HepG2 (cell line): ENCODE measurements around the gene CD46. TPM values are rescaled to one million over a fixed set of nuclear protein-coding genes. Genes with fewer than 3 reads are reported as not detected.

Experiments
- FOXO1 ChIP-seq: sonication (generic); formaldehyde crosslinking; IDR thresholded peaks from 2 replicates; pipeline ENCODE4 v1.4.0; 2020; ENCODE audit warnings: missing genetic modification reagents
- GLI4 ChIP-seq: sonication (generic); formaldehyde crosslinking; IDR thresholded peaks from 2 replicates; pipeline ENCODE4 v1.5.1; 2020; ENCODE audit warnings: missing genetic modification reagents, mild to moderate bottlenecking, moderate library complexity, borderline replicate concordance
- KDM5B ChIP-seq: sonication (generic); formaldehyde crosslinking; IDR thresholded peaks from 2 replicates; pipeline ENCODE4 v1.4.0; 2020; ENCODE audit warnings: missing genetic modification reagents, mild to moderate bottlenecking, borderline replicate concordance
- MLLT10 ChIP-seq: sonication (generic); formaldehyde crosslinking; IDR thresholded peaks from 2 replicates; pipeline ENCODE4 v1.4.0; 2020; ENCODE audit warnings: missing genetic modification reagents
- ZMYM3 ChIP-seq: sonication (generic); formaldehyde crosslinking; IDR thresholded peaks from 2 replicates; pipeline ENCODE4 v1.5.1; 2020; ENCODE audit warnings: mild to moderate bottlenecking, missing genetic modification reagents
- ZNF225 ChIP-seq: sonication (generic); formaldehyde crosslinking; IDR thresholded peaks from 2 replicates; pipeline ENCODE4 v1.4.0; 2020; ENCODE audit warnings: mild to moderate bottlenecking, missing genetic modification reagents
- ZNF747 ChIP-seq: sonication (generic); formaldehyde crosslinking; IDR thresholded peaks from 2 replicates; pipeline ENCODE4 v1.8.1; 2023; ENCODE audit warnings: missing genetic modification reagents, mild to moderate bottlenecking, borderline replicate concordance
- ZNF878 ChIP-seq: sonication (generic); formaldehyde crosslinking; IDR thresholded peaks from 2 replicates; pipeline ENCODE4 v1.8.1; 2023; ENCODE audit warnings: mild to moderate bottlenecking, missing genetic modification reagents, moderate library complexity
- ZSCAN25 ChIP-seq: sonication (generic); formaldehyde crosslinking; IDR thresholded peaks from 2 replicates; pipeline ENCODE4 v1.8.0; 2022; ENCODE audit warnings: mild to moderate bottlenecking, missing genetic modification reagents
- ZUFSP ChIP-seq: sonication (generic); formaldehyde crosslinking; IDR thresholded peaks from 2 replicates; pipeline ENCODE4 v1.9.0; 2021; ENCODE audit warnings: missing genetic modification reagents, mild to moderate bottlenecking, borderline replicate concordance
- polyA plus RNA-seq, 8 experiments: library from polyadenylated mRNA; depleted of rRNA in 3 of 8; stranded (reverse) in 7 of 8; unstranded in 1 of 8; fragments of >200 nt; fragmentation: Illumina TruSeq in 4 of 8; extraction: Trizol in 4 of 8; gene quantifications; 2 replicates each; pipeline versions ENCODE4 v1.2.1 to v1.2.3, GENCODE V29; 2011 to 2016; ENCODE audit warnings: low read depth in 4 of 8, missing spikeins in 1 of 8, mixed read lengths in 1 of 8; ENCODE audit not compliant: insufficient read depth in 1 of 8
- total RNA-seq, 5 experiments: library from RNA; depleted of rRNA; stranded (reverse); fragments of >200 nt; fragmentation: Illumina TruSeq; extraction: Trizol; gene quantifications; 2 replicates each; pipeline ENCODE4 v1.2.3, GENCODE V29; 2016; ENCODE audit warnings: low read depth in 1 of 5
- TF ChIP-seq, protein P1 (sequence below): sonication (generic); formaldehyde crosslinking; IDR thresholded peaks from 2 replicates; pipeline ENCODE4 v1.5.0; 2020; ENCODE audit warnings: missing genetic modification reagents, mild to moderate bottlenecking, borderline replicate concordance
- TF ChIP-seq, protein P2 (sequence below): IDR thresholded peaks from 2 replicates; pipeline ENCODE4 v1.6.1; 2018; ENCODE audit warnings: missing genetic modification reagents
- TF ChIP-seq, protein P3 (sequence below): IDR thresholded peaks from 2 replicates; pipeline ENCODE4 v1.6.1; 2016
- TF ChIP-seq, protein P4 (sequence below): sonication (generic); formaldehyde crosslinking; IDR thresholded peaks from 2 replicates; pipeline ENCODE4 v1.5.0; 2020; ENCODE audit warnings: mild to moderate bottlenecking, missing genetic modification reagents, borderline replicate concordance
- TF ChIP-seq, protein P5 (sequence below): sonication (generic); formaldehyde crosslinking; IDR thresholded peaks from 2 replicates; pipeline ENCODE4 v1.5.0; 2020; ENCODE audit warnings: mild to moderate bottlenecking, missing genetic modification reagents

The CD46 gene
- total and polyA plus RNA-seq, 2 of the 13 experiments (the other 11 are each of a cell fraction or from before 2014, with no cell fraction given) = 130 to 277 TPM

GRCh38 chr1:207826557-207827487 is 75.0 kb downstream of the CD46 start (continued):
- TF ChIP-seq, protein P1, sequence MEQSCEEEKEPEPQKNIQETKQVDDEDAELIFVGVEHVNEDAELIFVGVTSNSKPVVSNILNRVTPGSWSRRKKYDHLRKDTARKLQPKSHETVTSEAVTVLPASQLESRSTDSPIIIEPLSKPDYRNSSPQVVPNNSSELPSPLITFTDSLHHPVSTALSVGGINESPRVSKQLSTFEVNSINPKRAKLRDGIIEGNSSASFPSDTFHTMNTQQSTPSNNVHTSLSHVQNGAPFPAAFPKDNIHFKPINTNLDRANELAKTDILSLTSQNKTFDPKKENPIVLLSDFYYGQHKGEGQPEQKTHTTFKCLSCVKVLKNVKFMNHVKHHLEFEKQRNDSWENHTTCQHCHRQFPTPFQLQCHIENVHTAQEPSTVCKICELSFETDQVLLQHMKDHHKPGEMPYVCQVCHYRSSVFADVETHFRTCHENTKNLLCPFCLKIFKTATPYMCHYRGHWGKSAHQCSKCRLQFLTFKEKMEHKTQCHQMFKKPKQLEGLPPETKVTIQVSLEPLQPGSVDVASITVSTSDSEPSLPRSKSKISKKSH = no peak
- TF ChIP-seq, protein P2, sequence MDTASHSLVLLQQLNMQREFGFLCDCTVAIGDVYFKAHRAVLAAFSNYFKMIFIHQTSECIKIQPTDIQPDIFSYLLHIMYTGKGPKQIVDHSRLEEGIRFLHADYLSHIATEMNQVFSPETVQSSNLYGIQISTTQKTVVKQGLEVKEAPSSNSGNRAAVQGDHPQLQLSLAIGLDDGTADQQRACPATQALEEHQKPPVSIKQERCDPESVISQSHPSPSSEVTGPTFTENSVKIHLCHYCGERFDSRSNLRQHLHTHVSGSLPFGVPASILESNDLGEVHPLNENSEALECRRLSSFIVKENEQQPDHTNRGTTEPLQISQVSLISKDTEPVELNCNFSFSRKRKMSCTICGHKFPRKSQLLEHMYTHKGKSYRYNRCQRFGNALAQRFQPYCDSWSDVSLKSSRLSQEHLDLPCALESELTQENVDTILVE (CRISPR knock-in tag) = no peak
- TF ChIP-seq, protein P3, sequence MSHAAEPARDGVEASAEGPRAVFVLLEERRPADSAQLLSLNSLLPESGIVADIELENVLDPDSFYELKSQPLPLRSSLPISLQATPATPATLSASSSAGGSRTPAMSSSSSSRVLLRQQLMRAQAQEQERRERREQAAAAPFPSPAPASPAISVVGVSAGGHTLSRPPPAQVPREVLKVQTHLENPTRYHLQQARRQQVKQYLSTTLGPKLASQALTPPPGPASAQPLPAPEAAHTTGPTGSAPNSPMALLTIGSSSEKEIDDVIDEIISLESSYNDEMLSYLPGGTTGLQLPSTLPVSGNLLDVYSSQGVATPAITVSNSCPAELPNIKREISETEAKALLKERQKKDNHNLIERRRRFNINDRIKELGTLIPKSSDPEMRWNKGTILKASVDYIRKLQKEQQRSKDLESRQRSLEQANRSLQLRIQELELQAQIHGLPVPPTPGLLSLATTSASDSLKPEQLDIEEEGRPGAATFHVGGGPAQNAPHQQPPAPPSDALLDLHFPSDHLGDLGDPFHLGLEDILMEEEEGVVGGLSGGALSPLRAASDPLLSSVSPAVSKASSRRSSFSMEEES (CRISPR knock-in tag) = no peak
- TF ChIP-seq GLI4 (CRISPR knock-in tag) = no peak
- no peak for TF ChIP-seq ZNF747 (CRISPR knock-in tag)
- no peak for TF ChIP-seq ZNF225 (CRISPR knock-in tag)
- no peak for TF ChIP-seq ZNF878 (CRISPR knock-in tag)
- TF ChIP-seq KDM5B (CRISPR knock-in tag) = no peak
- no peak for TF ChIP-seq ZUFSP (CRISPR knock-in tag)
- TF ChIP-seq, protein P4, sequence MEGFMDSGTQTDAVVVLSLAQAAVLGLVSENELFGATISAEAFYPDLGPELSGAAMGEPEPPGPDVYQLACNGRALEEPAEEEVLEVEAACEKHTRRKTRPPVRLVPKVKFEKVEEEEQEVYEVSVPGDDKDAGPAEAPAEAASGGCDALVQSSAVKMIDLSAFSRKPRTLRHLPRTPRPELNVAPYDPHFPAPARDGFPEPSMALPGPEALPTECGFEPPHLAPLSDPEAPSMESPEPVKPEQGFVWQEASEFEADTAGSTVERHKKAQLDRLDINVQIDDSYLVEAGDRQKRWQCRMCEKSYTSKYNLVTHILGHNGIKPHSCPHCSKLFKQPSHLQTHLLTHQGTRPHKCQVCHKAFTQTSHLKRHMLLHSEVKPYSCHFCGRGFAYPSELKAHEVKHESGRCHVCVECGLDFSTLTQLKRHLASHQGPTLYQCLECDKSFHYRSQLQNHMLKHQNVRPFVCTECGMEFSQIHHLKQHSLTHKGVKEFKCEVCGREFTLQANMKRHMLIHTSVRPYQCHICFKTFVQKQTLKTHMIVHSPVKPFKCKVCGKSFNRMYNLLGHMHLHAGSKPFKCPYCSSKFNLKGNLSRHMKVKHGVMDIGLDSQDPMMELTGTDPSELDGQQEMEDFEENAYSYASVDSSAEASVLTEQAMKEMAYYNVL (CRISPR knock-in tag) = no peak
- TF ChIP-seq FOXO1 = no peak
- TF ChIP-seq, protein P5, sequence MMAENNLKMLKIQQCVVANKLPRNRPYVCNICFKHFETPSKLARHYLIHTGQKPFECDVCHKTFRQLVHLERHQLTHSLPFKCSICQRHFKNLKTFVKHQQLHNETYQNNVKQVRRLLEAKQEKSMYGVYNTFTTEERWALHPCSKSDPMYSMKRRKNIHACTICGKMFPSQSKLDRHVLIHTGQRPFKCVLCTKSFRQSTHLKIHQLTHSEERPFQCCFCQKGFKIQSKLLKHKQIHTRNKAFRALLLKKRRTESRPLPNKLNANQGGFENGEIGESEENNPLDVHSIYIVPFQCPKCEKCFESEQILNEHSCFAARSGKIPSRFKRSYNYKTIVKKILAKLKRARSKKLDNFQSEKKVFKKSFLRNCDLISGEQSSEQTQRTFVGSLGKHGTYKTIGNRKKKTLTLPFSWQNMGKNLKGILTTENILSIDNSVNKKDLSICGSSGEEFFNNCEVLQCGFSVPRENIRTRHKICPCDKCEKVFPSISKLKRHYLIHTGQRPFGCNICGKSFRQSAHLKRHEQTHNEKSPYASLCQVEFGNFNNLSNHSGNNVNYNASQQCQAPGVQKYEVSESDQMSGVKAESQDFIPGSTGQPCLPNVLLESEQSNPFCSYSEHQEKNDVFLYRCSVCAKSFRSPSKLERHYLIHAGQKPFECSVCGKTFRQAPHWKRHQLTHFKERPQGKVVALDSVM (CRISPR knock-in tag) = no peak
- TF ChIP-seq ZSCAN25 (CRISPR knock-in tag) = no peak
- TF ChIP-seq ZMYM3 (CRISPR knock-in tag) = 0 out of 2 replicates have a peak, but pooled peaks have one; percentile 12
- no peak for TF ChIP-seq MLLT10 (CRISPR knock-in tag)
